22Rv1 (cell line): ENCODE results near the gene C1orf174.
"Not testable (repeated sequence)": the region's sequence is repeated elsewhere in the genome, so short reads cannot be mapped to it uniquely, and the experiment has no call there.

Experiments
- ZFX ChIP-seq: fragments of 450-650 bp; IDR thresholded peaks from 2 replicates; pipeline ENCODE4 v1.6.1; 2017; ENCODE audit warnings: antibody characterized with exemption, borderline replicate concordance
- TF ChIP-seq, protein P1 (sequence below): fragments of 450-650 bp; IDR thresholded peaks from 2 replicates; pipeline ENCODE4 v1.5.1; 2017; ENCODE audit warnings: mild to moderate bottlenecking

DNA sequence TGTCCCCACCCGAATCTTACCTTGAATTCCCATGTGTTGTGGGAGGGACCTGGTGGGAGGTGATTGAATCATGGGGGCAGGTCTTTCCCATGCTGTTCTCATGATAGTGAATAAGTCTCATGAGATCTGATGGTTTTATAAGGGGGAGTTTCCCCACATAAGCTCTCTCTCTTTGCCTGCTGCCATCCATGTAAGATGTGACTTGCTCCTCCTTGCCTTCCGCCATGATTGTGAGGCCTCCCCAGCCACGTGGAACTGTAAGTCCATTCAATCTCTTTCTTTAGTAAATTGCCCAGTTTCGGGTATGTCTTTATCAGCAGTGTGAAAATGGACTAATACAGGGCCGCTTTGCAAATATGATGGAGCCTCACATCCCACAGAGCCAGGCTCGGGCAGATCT lies 18.3 kb upstream of the C1orf174 start:
- TF ChIP-seq, protein P1, sequence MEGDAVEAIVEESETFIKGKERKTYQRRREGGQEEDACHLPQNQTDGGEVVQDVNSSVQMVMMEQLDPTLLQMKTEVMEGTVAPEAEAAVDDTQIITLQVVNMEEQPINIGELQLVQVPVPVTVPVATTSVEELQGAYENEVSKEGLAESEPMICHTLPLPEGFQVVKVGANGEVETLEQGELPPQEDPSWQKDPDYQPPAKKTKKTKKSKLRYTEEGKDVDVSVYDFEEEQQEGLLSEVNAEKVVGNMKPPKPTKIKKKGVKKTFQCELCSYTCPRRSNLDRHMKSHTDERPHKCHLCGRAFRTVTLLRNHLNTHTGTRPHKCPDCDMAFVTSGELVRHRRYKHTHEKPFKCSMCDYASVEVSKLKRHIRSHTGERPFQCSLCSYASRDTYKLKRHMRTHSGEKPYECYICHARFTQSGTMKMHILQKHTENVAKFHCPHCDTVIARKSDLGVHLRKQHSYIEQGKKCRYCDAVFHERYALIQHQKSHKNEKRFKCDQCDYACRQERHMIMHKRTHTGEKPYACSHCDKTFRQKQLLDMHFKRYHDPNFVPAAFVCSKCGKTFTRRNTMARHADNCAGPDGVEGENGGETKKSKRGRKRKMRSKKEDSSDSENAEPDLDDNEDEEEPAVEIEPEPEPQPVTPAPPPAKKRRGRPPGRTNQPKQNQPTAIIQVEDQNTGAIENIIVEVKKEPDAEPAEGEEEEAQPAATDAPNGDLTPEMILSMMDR: not testable (repeated sequence)
- TF ChIP-seq ZFX: not testable (repeated sequence)
